ENCODE data around the gene WWOX. TPM values are rescaled to one million over a fixed set of nuclear protein-coding genes. Genes with fewer than 3 reads are reported as not detected.

The WWOX gene
- total RNA-seq, 1 donor from 2014 or later = 16.7 TPM

DNA sequence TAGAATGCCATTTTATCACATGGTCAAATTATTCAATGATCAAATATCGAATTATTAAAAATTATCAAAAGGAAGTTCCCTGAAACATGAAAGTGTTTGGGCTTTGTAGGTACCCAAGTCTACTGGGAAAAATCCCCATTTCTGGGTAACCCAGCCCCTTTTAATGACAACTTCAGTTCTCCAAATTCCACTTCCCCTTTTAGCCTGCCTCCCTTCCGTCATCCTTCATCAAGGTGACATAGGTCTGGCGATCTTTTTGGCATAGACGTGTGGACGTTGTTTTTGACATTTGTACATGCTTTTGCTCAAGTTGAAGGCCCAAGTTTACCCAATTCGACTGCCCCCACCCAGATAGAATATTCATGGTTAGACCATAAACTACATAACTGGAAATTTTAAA is 840.1 kb downstream of the WWOX start:
- Histone ChIP-seq H3K27ac (ENCODE audit: low read depth, low read length) (no peak overlapping the region), H3K4me1 (ENCODE audit: control insufficient read depth in 3 of 3, insufficient read depth in 3 of 3, low read length in 3 of 3) (no peaks in the 10 kb centered on the region), H3K36me3 (ENCODE audit: control insufficient read depth in 3 of 3, insufficient read depth in 3 of 3, low read length in 3 of 3) (no peaks in the 10 kb centered on the region), H3K27me3 (ENCODE audit: control insufficient read depth in 3 of 3, insufficient read depth in 3 of 3, low read length in 3 of 3) (no peaks in the 10 kb centered on the region), H3K9ac (ENCODE audit: low read depth in 1 of 3, low read length in 3 of 3) (no peak overlapping the region), H3K9me3 (ENCODE audit: control insufficient read depth in 3 of 3, low read length in 3 of 3) (no peaks in the 10 kb centered on the region), H3K4me3 (ENCODE audit: low read length in 3 of 3) (no peak overlapping the region)

- H3K4me1 ChIP-seq (ENCODE audit: control insufficient read depth in 3 of 3, insufficient read depth in 3 of 3, low read length in 3 of 3) = no peaks in the 10 kb centered on the region
- no peak overlapping the region for H3K4me3 ChIP-seq (ENCODE audit: low read length in 3 of 3)
- H3K9ac ChIP-seq (ENCODE audit: low read depth in 1 of 3, low read length in 3 of 3) = no peak overlapping the region
- no peaks in the 10 kb centered on the region for H3K36me3 ChIP-seq (ENCODE audit: control insufficient read depth in 3 of 3, insufficient read depth in 3 of 3, low read length in 3 of 3)
- H3K27me3 ChIP-seq (ENCODE audit: control insufficient read depth in 3 of 3, insufficient read depth in 3 of 3, low read length in 3 of 3) = no peaks in the 10 kb centered on the region
- no peaks in the 10 kb centered on the region for H3K9me3 ChIP-seq (ENCODE audit: control insufficient read depth in 3 of 3, low read length in 3 of 3)
- no peak overlapping the region for H3K27ac ChIP-seq (ENCODE audit: low read depth, low read length)
These were observed 843.3 kb downstream of the WWOX start for GRCh38 chr16:78942625-78943245.

GRCh38 chr16:78945336-78945735 is 845.9 kb downstream of the WWOX start:
- H3K36me3 ChIP-seq (ENCODE audit: control insufficient read depth in 3 of 3, insufficient read depth in 3 of 3, low read length in 3 of 3) = no peaks in the 10 kb centered on the region
- no peak overlapping the region for H3K27ac ChIP-seq (ENCODE audit: low read depth, low read length)
- H3K27me3 ChIP-seq (ENCODE audit: control insufficient read depth in 3 of 3, insufficient read depth in 3 of 3, low read length in 3 of 3) = no peaks in the 10 kb centered on the region
- H3K9ac ChIP-seq (ENCODE audit: low read depth in 1 of 3, low read length in 3 of 3) = no peak overlapping the region
- H3K4me1 ChIP-seq (ENCODE audit: control insufficient read depth in 3 of 3, insufficient read depth in 3 of 3, low read length in 3 of 3) = no peaks in the 10 kb centered on the region
- H3K9me3 ChIP-seq (ENCODE audit: control insufficient read depth in 3 of 3, low read length in 3 of 3) = peaks cover 0 to 3% (median 0%) of the 10 kb centered on the region in 3 donors
- no peak overlapping the region for H3K4me3 ChIP-seq (ENCODE audit: low read length in 3 of 3)

DNA sequence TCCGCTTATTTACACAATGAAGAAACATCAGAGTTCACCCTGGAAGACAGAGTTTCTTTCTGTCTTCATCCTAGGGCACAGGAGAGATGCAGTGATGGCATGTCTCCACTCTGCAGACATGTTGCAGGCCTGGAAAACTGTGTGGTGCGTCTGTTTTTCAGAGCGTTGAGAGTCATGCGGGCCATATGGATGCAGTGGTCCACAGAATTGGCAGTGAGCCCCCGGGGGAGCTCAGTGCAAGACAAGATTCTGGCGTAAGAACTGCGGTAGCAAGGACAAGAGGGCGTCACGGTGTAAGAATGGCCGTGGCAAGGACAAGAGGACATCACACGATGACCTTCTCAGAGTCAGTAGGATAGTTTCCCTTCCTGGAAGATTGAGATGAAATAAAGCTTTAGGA is 847.1 kb downstream of the WWOX start:
- Histone ChIP-seq H3K9ac (ENCODE audit: low read depth in 1 of 3, low read length in 3 of 3) (no peak overlapping the region), H3K27ac (ENCODE audit: low read depth, low read length) (no peak overlapping the region), H3K4me3 (ENCODE audit: low read length in 3 of 3) (no peak overlapping the region), H3K4me1 (ENCODE audit: control insufficient read depth in 3 of 3, insufficient read depth in 3 of 3, low read length in 3 of 3) (no peaks in the 10 kb centered on the region), H3K9me3 (ENCODE audit: control insufficient read depth in 3 of 3, low read length in 3 of 3) (peaks cover 0 to 3% (median 0%) of the 10 kb centered on the region in 3 donors), H3K27me3 (ENCODE audit: control insufficient read depth in 3 of 3, insufficient read depth in 3 of 3, low read length in 3 of 3) (no peaks in the 10 kb centered on the region), H3K36me3 (ENCODE audit: control insufficient read depth in 3 of 3, insufficient read depth in 3 of 3, low read length in 3 of 3) (no peaks in the 10 kb centered on the region)

- no peak overlapping the region for H3K4me3 ChIP-seq (ENCODE audit: low read length in 3 of 3)
- no peaks in the 10 kb centered on the region for H3K36me3 ChIP-seq (ENCODE audit: control insufficient read depth in 3 of 3, insufficient read depth in 3 of 3, low read length in 3 of 3)
- H3K27ac ChIP-seq (ENCODE audit: low read depth, low read length) = no peak overlapping the region
- peaks cover 0 to 3% (median 0%) of the 10 kb centered on the region in 3 donors for H3K9me3 ChIP-seq (ENCODE audit: control insufficient read depth in 3 of 3, low read length in 3 of 3)
- no peaks in the 10 kb centered on the region for H3K4me1 ChIP-seq (ENCODE audit: control insufficient read depth in 3 of 3, insufficient read depth in 3 of 3, low read length in 3 of 3)
- H3K27me3 ChIP-seq (ENCODE audit: control insufficient read depth in 3 of 3, insufficient read depth in 3 of 3, low read length in 3 of 3) = no peaks in the 10 kb centered on the region
- H3K9ac ChIP-seq (ENCODE audit: low read depth in 1 of 3, low read length in 3 of 3) = no peak overlapping the region
These were observed 851.3 kb downstream of the WWOX start for GRCh38 chr16:78950768-78951167.

GRCh38 chr16:78952630-78953029 is 853.2 kb downstream of the WWOX start:
- H3K4me3 ChIP-seq (ENCODE audit: low read length in 3 of 3) = no peak overlapping the region
- no peaks in the 10 kb centered on the region for H3K36me3 ChIP-seq (ENCODE audit: control insufficient read depth in 3 of 3, insufficient read depth in 3 of 3, low read length in 3 of 3)
- peaks cover 0 to 3% (median 0%) of the 10 kb centered on the region in 3 donors for H3K4me1 ChIP-seq (ENCODE audit: control insufficient read depth in 3 of 3, insufficient read depth in 3 of 3, low read length in 3 of 3)
- H3K27me3 ChIP-seq (ENCODE audit: control insufficient read depth in 3 of 3, insufficient read depth in 3 of 3, low read length in 3 of 3) = no peaks in the 10 kb centered on the region
- no peak overlapping the region for H3K9ac ChIP-seq (ENCODE audit: low read depth in 1 of 3, low read length in 3 of 3)
- H3K9me3 ChIP-seq (ENCODE audit: control insufficient read depth in 3 of 3, low read length in 3 of 3) = peaks cover 0 to 3% (median 0%) of the 10 kb centered on the region in 3 donors
- H3K27ac ChIP-seq (ENCODE audit: low read depth, low read length) = no peak overlapping the region

GRCh38 chr16:78953526-78953925 is 854.1 kb downstream of the WWOX start:
- Histone ChIP-seq H3K9me3 (ENCODE audit: control insufficient read depth in 3 of 3, low read length in 3 of 3) (peaks cover 0 to 2% (median 0%) of the 10 kb centered on the region in 3 donors), H3K4me3 (ENCODE audit: low read length in 3 of 3) (no peak overlapping the region), H3K4me1 (ENCODE audit: control insufficient read depth in 3 of 3, insufficient read depth in 3 of 3, low read length in 3 of 3) (peaks cover 0 to 3% (median 0%) of the 10 kb centered on the region in 3 donors), H3K27me3 (ENCODE audit: control insufficient read depth in 3 of 3, insufficient read depth in 3 of 3, low read length in 3 of 3) (no peaks in the 10 kb centered on the region), H3K27ac (ENCODE audit: low read depth, low read length) (no peak overlapping the region), H3K9ac (ENCODE audit: low read depth in 1 of 3, low read length in 3 of 3) (no peak overlapping the region), H3K36me3 (ENCODE audit: control insufficient read depth in 3 of 3, insufficient read depth in 3 of 3, low read length in 3 of 3) (no peaks in the 10 kb centered on the region)

- H3K4me1 ChIP-seq (ENCODE audit: control insufficient read depth in 3 of 3, insufficient read depth in 3 of 3, low read length in 3 of 3) = peaks cover 0 to 3% (median 0%) of the 10 kb centered on the region in 3 donors
- no peak overlapping the region for H3K27ac ChIP-seq (ENCODE audit: low read depth, low read length)
- no peaks in the 10 kb centered on the region for H3K27me3 ChIP-seq (ENCODE audit: control insufficient read depth in 3 of 3, insufficient read depth in 3 of 3, low read length in 3 of 3)
- no peaks in the 10 kb centered on the region for H3K36me3 ChIP-seq (ENCODE audit: control insufficient read depth in 3 of 3, insufficient read depth in 3 of 3, low read length in 3 of 3)
- no peaks in the 10 kb centered on the region for H3K9me3 ChIP-seq (ENCODE audit: control insufficient read depth in 3 of 3, low read length in 3 of 3)
- H3K4me3 ChIP-seq (ENCODE audit: low read length in 3 of 3) = no peak overlapping the region
- no peak overlapping the region for H3K9ac ChIP-seq (ENCODE audit: low read depth in 1 of 3, low read length in 3 of 3)
These were observed 855.8 kb downstream of the WWOX start for GRCh38 chr16:78955206-78955605.

DNA sequence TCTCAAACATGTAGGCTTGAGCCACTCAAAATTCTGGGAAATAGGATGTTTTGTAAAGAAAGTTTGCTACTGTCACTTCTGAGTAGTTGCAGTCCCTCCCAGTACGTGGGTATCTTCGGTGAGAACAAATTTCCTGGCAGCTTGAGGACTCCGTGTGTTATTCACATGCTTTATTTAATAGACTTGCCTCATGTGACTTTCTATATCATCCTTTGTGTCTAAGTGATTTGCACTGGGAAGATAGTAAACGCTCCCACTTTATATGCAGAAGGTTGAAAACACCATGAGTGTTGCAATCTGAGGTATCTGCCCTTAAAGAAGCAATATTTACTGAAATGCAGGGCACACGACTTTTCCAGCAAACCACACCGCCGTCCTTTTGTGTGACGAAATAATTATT is 857.4 kb downstream of the WWOX start:
- peaks cover 0 to 3% (median 0%) of the 10 kb centered on the region in 3 donors for H3K4me1 ChIP-seq (ENCODE audit: control insufficient read depth in 3 of 3, insufficient read depth in 3 of 3, low read length in 3 of 3)
- H3K36me3 ChIP-seq (ENCODE audit: control insufficient read depth in 3 of 3, insufficient read depth in 3 of 3, low read length in 3 of 3) = no peaks in the 10 kb centered on the region
- H3K27me3 ChIP-seq (ENCODE audit: control insufficient read depth in 3 of 3, insufficient read depth in 3 of 3, low read length in 3 of 3) = no peaks in the 10 kb centered on the region
- H3K4me3 ChIP-seq (ENCODE audit: low read length in 3 of 3) = no peak overlapping the region
- no peaks in the 10 kb centered on the region for H3K9me3 ChIP-seq (ENCODE audit: control insufficient read depth in 3 of 3, low read length in 3 of 3)
- H3K9ac ChIP-seq (ENCODE audit: low read depth in 1 of 3, low read length in 3 of 3) = no peak overlapping the region
- no peak overlapping the region for H3K27ac ChIP-seq (ENCODE audit: low read depth, low read length)

GRCh38 chr16:78957317-78958100 is 858.1 kb downstream of the WWOX start:
- H3K27me3 ChIP-seq (ENCODE audit: control insufficient read depth in 3 of 3, insufficient read depth in 3 of 3, low read length in 3 of 3) = no peaks in the 10 kb centered on the region
- H3K9ac ChIP-seq (ENCODE audit: low read depth in 1 of 3, low read length in 3 of 3) = no peak overlapping the region
- no peak overlapping the region for H3K4me3 ChIP-seq (ENCODE audit: low read length in 3 of 3)
- H3K4me1 ChIP-seq (ENCODE audit: control insufficient read depth in 3 of 3, insufficient read depth in 3 of 3, low read length in 3 of 3) = peaks cover 0 to 3% (median 0%) of the 10 kb centered on the region in 3 donors
- H3K27ac ChIP-seq (ENCODE audit: low read depth, low read length) = no peak overlapping the region
- no peaks in the 10 kb centered on the region for H3K9me3 ChIP-seq (ENCODE audit: control insufficient read depth in 3 of 3, low read length in 3 of 3)
- H3K36me3 ChIP-seq (ENCODE audit: control insufficient read depth in 3 of 3, insufficient read depth in 3 of 3, low read length in 3 of 3) = no peaks in the 10 kb centered on the region
